HEK293T (cell line): ENCODE data around the gene STX3.

Experiments
- FOXM1 ChIP-seq: fragments of 450-650 bp; IDR thresholded peaks from 2 replicates; pipeline ENCODE4 v1.6.1; 2017; ENCODE audit warnings: mild to moderate bottlenecking, borderline replicate concordance
- NFRKB ChIP-seq: fragments of 450-650 bp; IDR thresholded peaks from 2 replicates; pipeline ENCODE4 v1.6.1; 2016; ENCODE audit warnings: mild to moderate bottlenecking, moderate library complexity

GRCh38 chr11:59829358-59829757 is 74.2 kb downstream of the STX3 start:
- no peak for TF ChIP-seq NFRKB
- TF ChIP-seq FOXM1, result no peak
